G401 (cell line): Measurements from ENCODE around the gene WDR27. TPM values are rescaled to one million over a fixed set of nuclear protein-coding genes. Genes with fewer than 3 reads are reported as not detected.
"Not testable (repeated sequence)": the region's sequence is repeated elsewhere in the genome, so short reads cannot be mapped to it uniquely, and the experiment has no call there.

Source experiments
- DNase-seq: peaks from one replicate; pipeline ENCODE4 v3.0.0-alpha.2; 2015; ENCODE audit warnings: low spot score
- in situ Hi-C: cut with HindIII; loops from 2 replicates; pipeline ENCODE4 v1.10.0; 2016; ENCODE audit warnings: low sequenced_read_pairs, mixed read lengths
- total RNA-seq: library from RNA; depleted of rRNA; stranded (reverse); fragments of >200 nt; shearing (Covaris generic); gene quantifications from 2 replicates; pipeline ENCODE4 v1.2.3, GENCODE V29; 2014

The WDR27 gene
- total RNA-seq, 1 experiment from 2014 or later = 20.9 TPM

DNA sequence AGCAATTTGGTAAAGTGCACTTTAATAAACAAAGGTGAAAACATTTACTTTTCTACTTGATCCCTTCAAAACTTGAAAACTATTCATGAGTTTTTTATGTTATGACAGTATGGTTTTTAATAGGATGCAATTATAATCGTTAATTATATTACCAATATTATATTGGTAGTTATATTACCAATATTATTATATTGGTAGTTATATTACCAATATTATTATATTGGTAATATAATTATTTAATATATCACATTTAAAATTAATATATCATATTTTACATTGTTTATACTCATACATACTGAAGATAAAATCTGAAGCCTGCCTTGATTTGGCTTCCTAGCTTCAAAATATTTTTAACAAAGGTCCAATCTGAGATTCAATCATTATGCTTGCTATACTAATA, 262.1 kb downstream of the WDR27 start:
- DNase-seq = no peak
- in situ Hi-C loops = no loop called here

DNA sequence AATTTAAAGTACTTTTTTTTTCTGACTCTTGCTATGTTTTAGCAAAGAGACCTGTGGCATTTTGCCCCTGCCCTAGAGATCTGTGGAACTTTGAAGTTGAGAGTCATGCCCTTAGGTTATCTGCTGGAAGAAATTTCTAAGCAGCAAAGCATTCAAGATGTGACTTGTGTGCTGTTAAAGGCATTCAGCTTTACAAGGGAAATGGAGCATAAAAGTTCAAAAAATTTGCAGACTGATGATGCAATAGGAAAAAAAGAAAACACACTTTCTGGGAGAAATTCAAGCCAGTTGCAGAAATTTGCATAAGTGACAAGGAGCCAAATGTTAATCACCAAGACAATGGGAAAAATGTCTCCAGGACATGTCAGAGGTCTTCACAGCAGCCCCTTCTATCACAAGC, 267.3 kb downstream of the WDR27 start:
- DNase-seq, in situ Hi-C loops: not testable (repeated sequence)

- in situ Hi-C loops = no loop called here
- no peak for DNase-seq
These were observed 272.8 kb downstream of the WDR27 start for GRCh38 chr6:169429001-169429400.

DNA sequence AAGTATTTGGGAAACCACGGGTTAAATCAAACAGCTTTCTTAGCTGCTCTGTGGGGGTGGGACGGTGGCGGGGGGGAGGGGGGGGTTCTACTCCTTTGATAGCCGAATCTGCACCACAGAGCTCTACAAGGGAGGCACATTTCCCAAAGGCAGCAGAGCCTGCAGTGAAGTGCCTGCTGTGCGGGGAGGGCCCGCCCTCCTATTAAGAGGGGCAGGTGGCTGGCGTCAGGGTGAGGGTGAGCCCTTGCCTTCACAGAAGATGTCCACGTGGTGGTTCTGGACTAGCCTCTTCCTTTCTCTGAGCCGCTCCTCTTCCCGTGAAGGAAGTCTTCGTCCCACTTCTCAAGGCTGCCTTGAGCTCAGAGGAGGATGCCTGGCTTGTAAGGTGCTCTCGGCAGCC, 273.3 kb downstream of the WDR27 start:
- in situ Hi-C loops = no loop called here
- no peak for DNase-seq

DNA sequence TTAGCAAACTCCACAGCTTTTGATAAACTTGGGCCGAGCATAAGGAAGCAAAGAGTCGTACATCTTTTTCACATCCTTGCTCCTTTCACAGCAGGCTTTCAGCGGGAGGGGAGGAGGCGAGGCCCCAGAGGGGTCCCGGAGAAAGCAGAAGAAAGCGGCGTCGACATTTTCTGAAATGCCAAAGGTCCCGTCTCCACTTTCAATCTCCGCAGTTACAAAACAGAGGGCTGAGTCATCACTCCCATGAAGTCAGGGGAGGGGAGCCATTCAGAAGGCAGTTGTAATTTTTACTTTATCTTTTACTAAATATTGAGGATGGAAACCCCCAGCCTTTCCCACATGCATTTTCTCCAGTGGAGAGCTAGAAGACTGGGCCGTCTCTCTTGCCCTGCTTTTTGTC, 274.0 kb downstream of the WDR27 start:
- DNase-seq = no peak
- in situ Hi-C loops = no loop called here

DNA sequence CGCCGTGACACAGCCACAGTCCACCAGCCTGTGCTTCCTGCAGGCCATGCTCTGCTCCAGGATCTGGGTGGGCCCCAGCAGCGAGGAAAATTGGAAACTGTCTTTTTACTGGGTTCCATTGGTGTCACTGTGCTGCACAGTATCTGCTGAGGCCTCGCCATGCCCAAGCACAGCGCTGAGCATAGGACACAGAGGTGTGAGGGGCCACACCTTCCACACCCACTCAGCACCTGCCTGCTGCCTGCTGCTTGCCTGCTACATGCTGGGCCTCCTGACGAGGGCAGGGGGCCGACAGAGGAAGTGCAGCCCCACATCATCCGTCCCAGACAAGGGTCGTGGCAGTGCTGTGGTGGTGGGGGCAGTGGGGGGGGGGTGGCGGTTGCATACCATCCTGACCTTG, 275.2 kb downstream of the WDR27 start:
- in situ Hi-C loops = no loop called here
- no peak for DNase-seq

DNA sequence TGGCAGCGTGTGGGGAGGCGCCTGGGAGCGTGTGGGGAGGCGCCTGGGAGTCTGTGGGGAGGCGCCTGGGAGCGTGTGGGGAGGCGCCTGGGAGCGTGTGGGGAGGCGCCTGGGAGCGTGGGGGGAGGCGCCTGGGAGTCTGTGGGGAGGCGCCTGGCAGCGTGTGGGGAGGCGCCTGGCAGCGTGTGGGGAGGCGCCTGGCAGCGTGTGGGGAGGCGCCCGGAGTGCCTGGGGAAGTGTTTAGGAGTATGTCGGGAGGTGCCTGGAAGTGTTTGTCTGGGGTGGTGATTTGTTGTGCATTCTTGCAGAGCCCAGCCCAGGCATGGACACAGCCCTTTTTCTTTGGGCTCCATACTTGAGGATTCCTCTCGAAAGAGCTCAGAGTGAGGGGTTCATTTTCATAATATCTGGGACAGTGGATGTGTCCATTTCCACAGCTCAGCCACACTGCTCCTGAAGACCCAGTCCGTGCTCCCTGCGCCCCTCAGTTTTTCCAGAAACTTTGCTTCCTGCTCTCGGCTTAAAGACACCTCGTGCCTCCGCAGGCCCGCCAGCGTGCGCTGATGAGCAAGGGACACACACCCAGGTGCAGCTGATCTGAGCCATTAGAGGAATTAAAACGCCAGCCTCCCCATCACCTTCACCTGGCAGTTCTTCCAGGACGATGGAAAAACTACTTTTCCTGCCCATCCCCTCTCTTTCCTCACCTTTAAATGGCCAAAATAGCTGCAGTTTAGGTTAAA, 276.0 kb downstream of the WDR27 start:
- in situ Hi-C loops = no loop called here
- DNase-seq = no peak

DNA sequence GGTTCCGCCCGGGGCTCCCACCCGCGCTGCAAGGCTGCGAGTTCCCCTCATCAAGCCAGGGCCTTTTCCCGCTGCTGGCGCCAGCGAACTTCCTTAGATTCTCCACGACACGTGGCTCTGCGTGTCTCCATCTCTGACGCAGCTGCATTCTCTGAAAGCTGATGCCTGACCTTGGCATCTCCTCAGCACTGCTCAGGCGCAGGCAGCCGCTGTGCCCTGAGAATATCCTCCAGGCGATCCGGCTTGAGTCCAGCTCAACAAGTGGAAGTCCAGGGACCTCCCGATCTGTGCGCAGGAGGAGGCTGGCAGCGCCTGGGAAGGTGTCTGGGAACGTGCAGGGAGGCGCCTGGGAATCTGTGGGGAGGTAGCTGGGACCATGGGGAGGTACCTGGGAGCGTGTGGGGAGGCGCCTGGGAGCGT, 277.0 kb downstream of the WDR27 start:
- no peak for DNase-seq
- in situ Hi-C loops = no loop called here

DNA sequence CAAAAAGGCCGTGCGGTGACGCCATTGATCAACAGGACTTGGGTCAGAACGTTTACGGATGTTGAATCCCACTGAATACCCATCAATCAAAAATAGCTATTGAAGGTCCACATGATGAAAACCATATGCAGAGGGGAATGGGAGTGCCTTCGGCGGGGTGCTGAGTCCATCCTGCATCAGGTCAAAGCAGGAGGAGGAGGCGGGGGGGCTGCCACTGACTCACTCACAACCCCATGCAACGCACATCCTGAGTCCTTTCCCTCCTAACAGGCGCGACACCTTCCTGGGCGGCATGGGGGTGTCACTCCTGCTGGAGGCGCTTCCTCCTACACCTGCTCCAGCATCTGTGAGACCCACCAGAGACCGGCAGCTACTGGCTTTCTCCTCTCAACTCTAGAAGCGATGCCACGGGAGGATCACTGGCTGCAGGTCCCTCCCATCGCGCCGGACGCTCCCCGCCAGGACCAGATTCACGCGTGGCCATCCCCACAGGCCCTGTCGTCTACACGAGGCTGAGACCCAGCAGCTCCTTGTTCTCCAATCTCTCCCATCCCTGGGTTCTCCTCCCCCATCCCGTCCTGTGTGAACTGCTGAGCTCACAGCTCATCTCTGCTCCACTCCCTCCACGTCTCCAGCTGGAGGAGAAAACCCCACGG, 277.6 kb downstream of the WDR27 start:
- no peak for DNase-seq
- in situ Hi-C loops = no loop called here

- DNase-seq = no peak
- in situ Hi-C loops = no loop called here
These were observed 280.1 kb downstream of the WDR27 start for GRCh38 chr6:169421586-169422264.

GRCh38 chr6:169420912-169421543, 280.8 kb downstream of the WDR27 start:
- in situ Hi-C loops = no loop called here
- no peak for DNase-seq

- no peak for DNase-seq
- in situ Hi-C loops = no loop called here
These were observed 284.7 kb downstream of the WDR27 start for GRCh38 chr6:169417101-169417500.

DNA sequence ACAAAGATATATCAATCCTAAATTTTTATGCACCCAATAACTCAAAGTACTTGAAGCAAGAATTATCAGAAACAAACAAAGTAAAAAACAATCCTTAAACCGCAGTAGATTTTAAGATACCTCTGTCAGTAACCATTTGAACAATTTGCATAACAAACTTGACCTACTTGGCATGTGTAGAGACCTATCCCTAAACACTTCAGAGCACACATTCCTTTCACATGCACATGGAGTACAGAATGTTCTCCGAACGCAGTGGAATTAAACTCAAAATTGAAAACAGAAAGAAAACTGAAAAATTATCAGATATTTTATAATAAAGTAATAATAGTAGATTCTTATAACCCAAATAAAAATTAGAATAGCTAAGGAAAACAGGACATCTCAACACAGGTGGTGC, 285.6 kb downstream of the WDR27 start:
- in situ Hi-C loops = no loop called here
- DNase-seq = no peak

- DNase-seq = no peak
- in situ Hi-C loops = no loop called here
These were observed 286.6 kb downstream of the WDR27 start for GRCh38 chr6:169415179-169415578.

DNA sequence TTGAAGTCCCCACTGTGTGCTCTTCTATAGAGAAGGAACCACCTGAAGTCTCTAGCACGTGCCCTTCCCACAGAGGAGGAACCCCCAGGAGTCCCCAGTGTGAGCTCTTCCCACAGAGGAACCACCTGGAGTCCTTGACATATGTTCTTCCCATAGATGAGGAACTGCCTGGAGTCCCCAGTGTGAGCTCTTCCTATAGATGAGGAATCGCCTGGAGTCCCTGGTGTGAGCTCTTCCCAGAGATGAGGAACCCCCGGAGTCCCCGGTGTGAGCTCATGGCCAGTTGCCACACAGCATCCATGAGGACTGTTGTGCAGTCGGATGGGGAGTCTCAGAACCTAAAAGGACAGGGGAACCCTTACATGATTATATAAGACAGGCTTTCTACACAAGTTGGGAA, 290.1 kb downstream of the WDR27 start:
- in situ Hi-C loops = no loop called here
- DNase-seq = no peak

DNA sequence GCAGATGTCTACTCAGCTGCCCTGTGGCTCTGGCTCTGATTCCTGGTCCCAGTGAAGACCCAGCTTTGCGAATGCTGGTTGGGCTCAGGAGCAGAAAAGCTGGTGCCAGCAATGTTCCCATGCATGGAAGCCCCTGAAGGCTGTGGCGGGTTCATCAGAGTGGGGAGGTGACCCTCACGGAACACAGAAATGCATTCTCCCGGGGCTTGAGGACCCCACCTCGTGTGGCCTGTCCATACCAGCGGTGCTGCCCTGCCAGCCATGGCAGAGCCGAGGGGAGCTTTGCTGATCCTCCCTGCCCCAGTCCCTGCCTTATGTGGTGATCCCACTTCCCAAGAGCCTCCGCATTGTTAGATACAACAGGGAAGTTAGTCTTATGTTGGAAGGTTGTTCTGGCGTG, 290.5 kb downstream of the WDR27 start:
- in situ Hi-C loops = no loop called here
- DNase-seq = no peak

DNA sequence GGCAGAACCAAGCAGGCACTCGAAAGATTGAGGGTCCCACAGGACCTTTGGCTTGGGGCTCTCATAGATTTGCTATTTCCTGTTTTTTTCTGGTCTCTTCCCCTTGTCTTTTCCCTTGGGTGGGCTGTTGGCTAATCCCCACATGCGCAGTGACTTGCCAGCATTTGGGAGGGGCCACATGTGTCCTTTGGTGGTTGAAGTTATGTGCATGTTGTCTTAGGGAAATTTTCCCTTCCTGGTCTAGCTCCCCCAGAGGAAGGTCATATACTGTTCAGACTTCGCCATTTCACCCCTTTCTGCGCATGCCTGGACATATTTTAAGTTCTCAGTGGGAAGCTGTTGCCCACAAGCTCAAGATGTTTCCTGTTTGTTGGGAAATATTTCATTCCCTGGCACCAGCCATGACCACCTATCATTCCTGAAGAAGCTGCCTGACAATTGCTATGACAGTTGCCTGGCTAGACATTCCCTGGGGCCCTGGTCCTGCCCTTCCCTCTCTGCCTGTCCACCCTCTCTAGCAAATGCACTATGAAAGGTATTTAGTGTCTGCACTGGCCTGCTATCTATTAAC, 292.0 kb downstream of the WDR27 start:
- no peak for DNase-seq
- in situ Hi-C loops = no loop called here

- in situ Hi-C loops = no loop called here
- no peak for DNase-seq
These were observed 294.5 kb downstream of the WDR27 start for GRCh38 chr6:169407325-169407724.
